ENCODE data around the gene TAF12.

Gene TAF12

DNA sequence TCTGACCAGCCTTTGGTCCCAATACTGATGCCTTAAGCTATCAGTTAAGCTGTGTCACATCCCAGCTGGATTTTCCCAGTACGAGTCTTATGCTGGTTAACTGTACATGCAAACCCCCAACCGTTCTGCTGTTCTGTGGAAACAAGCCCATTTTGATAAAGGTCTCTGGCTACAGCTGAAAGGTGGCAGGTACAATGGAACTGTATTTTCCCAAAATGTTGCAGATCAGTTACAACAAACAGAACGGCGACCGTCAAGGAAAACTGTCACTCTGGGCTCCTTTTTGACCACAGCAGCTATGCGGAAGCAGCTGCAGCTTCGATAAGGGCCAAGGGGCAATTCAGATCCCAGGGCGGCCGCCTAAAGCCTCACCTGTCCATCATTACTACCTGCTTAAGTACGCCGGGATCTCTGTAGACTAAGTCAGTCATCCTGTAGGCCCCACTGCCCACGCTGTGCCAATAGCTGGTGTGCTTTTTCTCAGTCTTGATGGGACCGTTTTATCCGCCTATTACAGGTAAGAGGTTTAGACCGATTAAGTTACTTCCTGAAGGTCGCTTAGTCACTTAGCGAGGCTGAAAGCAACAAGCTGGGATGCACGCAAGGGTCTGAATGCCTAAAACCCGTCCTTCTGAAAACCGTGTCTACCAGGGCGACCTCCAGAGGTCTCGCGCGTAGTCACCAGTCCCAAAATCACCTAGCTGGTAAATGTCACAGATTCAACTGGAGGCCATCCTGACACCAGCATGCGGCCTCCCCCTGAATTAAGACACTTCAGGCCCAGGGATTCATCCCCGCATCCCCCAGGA, 61.9 kb downstream of the TAF12 start:
- Histone ChIP-seq H3K27ac (peak overlapping the region; percentile 81), H3K27me3 (ENCODE audit: insufficient read depth, low read depth, severe bottlenecking) (no peaks in the 10 kb centered on the region), H3K9me3 (ENCODE audit: severe bottlenecking) (no peaks in the 10 kb centered on the region), H3K4me3 (ENCODE audit: low read depth, low read length) (peak overlapping the region; percentile 78), H3K36me3 (peaks cover 44% of the 10 kb centered on the region)
- TF ChIP-seq, protein P1, sequence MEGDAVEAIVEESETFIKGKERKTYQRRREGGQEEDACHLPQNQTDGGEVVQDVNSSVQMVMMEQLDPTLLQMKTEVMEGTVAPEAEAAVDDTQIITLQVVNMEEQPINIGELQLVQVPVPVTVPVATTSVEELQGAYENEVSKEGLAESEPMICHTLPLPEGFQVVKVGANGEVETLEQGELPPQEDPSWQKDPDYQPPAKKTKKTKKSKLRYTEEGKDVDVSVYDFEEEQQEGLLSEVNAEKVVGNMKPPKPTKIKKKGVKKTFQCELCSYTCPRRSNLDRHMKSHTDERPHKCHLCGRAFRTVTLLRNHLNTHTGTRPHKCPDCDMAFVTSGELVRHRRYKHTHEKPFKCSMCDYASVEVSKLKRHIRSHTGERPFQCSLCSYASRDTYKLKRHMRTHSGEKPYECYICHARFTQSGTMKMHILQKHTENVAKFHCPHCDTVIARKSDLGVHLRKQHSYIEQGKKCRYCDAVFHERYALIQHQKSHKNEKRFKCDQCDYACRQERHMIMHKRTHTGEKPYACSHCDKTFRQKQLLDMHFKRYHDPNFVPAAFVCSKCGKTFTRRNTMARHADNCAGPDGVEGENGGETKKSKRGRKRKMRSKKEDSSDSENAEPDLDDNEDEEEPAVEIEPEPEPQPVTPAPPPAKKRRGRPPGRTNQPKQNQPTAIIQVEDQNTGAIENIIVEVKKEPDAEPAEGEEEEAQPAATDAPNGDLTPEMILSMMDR (IDR thresholded peaks at IDR 0.05; ENCODE audit: low read depth, low read length): peak; percentile 44
- DNase-seq: peak; percentile 56

DNA sequence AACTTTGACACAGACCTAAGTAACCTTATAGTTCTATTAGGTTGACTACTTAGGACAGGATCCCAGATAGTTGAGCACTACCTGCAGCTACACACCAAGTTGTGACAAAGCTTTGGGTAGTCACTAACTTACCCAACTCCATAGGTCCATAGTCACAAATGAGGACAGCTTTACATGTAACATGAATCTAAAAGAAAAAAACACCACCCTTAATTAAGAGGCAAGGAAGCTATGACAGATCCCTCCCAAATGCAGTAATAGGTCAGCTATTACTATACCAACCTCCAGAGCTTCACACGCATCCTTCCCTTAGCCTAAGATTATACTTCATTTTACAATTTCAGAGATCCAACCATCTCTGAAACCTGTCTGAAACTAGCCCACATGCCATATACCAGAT, 63.5 kb downstream of the TAF12 start:
- TF ChIP-seq, protein P1 (IDR thresholded peaks at IDR 0.05; ENCODE audit: low read depth, low read length): no peak
- H3K27ac ChIP-seq: no peak overlapping the region
- H3K27me3 ChIP-seq (ENCODE audit: insufficient read depth, low read depth, severe bottlenecking): no peaks in the 10 kb centered on the region
- no peaks in the 10 kb centered on the region for H3K9me3 ChIP-seq (ENCODE audit: severe bottlenecking)
- peaks cover 51% of the 10 kb centered on the region for H3K36me3 ChIP-seq
- no peak for DNase-seq
- H3K4me3 ChIP-seq (ENCODE audit: low read depth, low read length): no peak overlapping the region

GRCh38 chr1:28578696-28579218, 64.1 kb downstream of the TAF12 start:
- Histone ChIP-seq H3K9me3 (ENCODE audit: severe bottlenecking) (no peaks in the 10 kb centered on the region), H3K4me3 (ENCODE audit: low read depth, low read length) (no peak overlapping the region), H3K36me3 (peaks cover 56% of the 10 kb centered on the region), H3K27me3 (ENCODE audit: insufficient read depth, low read depth, severe bottlenecking) (no peaks in the 10 kb centered on the region), H3K27ac (no peak overlapping the region)
- TF ChIP-seq, protein P1 (IDR thresholded peaks at IDR 0.05; ENCODE audit: low read depth, low read length): no peak
- no peak for DNase-seq

DNA sequence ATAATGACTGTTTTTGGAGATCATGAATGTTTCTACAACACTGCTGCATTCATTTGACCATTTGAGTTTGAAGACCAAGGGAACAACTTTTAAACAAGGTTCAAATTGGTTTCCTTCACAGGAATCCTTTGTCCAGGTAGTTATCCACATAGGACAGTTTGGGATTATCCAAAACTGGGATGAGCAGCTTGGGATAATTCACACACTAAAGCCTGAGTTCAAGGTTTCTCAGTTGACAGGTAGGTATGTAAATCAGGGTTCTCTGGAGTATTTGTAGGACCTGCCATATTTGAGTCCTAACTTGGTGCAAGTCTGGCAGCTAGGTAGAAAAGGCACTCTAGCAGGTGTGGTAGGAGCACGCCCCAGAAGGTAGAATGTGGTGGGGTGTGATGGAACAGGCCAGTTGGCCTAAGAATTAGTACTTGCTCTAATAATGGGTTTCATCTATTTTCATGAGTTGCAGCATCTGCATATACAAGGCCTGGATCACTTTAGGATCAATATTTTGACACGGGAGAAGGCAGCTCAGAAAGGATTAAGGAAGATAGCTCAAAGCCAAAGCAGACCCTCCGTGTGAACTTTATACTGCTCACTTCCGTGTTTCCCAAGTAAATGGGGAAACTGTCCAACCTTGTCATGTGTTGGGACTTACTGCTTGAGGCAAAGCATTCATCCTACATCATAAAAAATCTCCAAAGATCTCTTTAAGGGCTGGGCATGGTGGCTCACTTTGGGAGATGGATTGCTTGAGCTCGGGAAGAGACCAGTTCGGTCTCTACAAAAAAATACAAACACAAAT, 64.9 kb downstream of the TAF12 start:
- no peaks in the 10 kb centered on the region for H3K27me3 ChIP-seq (ENCODE audit: insufficient read depth, low read depth, severe bottlenecking)
- no peak overlapping the region for H3K4me3 ChIP-seq (ENCODE audit: low read depth, low read length)
- TF ChIP-seq, protein P1 (IDR thresholded peaks at IDR 0.05; ENCODE audit: low read depth, low read length): no peak
- H3K9me3 ChIP-seq (ENCODE audit: severe bottlenecking): no peaks in the 10 kb centered on the region
- peaks cover 60% of the 10 kb centered on the region for H3K36me3 ChIP-seq
- DNase-seq: no peak
- no peak overlapping the region for H3K27ac ChIP-seq

DNA sequence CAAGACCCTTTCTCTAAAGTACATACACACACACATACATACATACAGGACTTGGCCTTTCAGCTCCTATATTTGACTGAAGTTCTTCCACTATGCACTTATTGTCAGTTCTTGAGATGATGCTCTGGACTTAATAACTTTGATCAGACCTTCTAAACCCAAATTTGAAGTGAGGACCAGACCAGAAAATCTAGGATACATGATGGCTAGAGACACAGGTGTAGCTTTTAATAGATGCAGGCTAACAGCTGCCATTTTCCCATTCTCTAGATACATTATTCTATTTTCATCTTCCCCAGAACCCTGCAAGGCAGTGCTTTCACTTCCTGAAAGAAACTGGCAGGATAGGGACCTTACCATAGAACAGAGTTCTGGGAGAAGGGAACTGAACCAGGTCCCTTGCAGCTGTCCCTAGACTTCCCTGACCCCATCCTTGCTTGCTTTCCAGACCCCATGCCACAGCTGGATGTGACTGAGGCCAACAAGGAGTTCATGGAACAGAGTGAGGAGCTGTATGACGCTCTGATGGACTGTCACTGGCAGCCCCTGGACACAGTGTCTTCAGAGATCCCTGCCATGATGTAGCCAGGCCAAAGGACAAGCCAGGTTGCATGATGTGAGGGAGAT, 65.7 kb downstream of the TAF12 start:
- H3K4me3 ChIP-seq (ENCODE audit: low read depth, low read length): no peak overlapping the region
- H3K9me3 ChIP-seq (ENCODE audit: severe bottlenecking): no peaks in the 10 kb centered on the region
- H3K36me3 ChIP-seq: peaks cover 61% of the 10 kb centered on the region
- TF ChIP-seq, protein P1 (IDR thresholded peaks at IDR 0.05; ENCODE audit: low read depth, low read length): no peak
- no peaks in the 10 kb centered on the region for H3K27me3 ChIP-seq (ENCODE audit: insufficient read depth, low read depth, severe bottlenecking)
- H3K27ac ChIP-seq: no peak overlapping the region
- DNase-seq: no peak

Measured in WERI-Rb-1 (cell line).